IPS-20b (cell line): ENCODE measurements around the gene ZNF500.

Experiments used
- H3K27ac ChIP-seq: one replicate; pipeline ENCODE4 v1.5.1; 2013; ENCODE audit warnings: low read length
- H3K27me3 ChIP-seq: 2 replicates; pipeline ENCODE4 v1.6.1; 2013; ENCODE audit warnings: mild to moderate bottlenecking, low read length, inconsistent platforms; ENCODE audit not compliant: insufficient read depth
- H3K36me3 ChIP-seq: 2 replicates; pipeline ENCODE4 v1.6.1; 2013; ENCODE audit warnings: low read depth, mild to moderate bottlenecking, inconsistent platforms, low read length, moderate library complexity; ENCODE audit not compliant: insufficient read depth
- H3K4me1 ChIP-seq: 2 replicates; pipeline ENCODE4 v1.6.1; 2013; ENCODE audit warnings: mild to moderate bottlenecking, control low read depth, inconsistent platforms, low read length, moderate library complexity; ENCODE audit not compliant: insufficient read depth
- H3K4me3 ChIP-seq: 2 replicates; pipeline ENCODE4 v1.5.1; 2013; ENCODE audit warnings: mild to moderate bottlenecking, low read length, inconsistent platforms
- H3K9ac ChIP-seq: 2 replicates; pipeline ENCODE4 v1.6.1; 2013; ENCODE audit warnings: low read depth, mild to moderate bottlenecking, inconsistent platforms, low read length, moderate library complexity
- H3K9me3 ChIP-seq: 2 replicates; pipeline ENCODE4 v1.6.1; 2013; ENCODE audit warnings: mild to moderate bottlenecking, low read depth, low read length, inconsistent platforms; ENCODE audit not compliant: insufficient read depth

ZNF500 gene

DNA sequence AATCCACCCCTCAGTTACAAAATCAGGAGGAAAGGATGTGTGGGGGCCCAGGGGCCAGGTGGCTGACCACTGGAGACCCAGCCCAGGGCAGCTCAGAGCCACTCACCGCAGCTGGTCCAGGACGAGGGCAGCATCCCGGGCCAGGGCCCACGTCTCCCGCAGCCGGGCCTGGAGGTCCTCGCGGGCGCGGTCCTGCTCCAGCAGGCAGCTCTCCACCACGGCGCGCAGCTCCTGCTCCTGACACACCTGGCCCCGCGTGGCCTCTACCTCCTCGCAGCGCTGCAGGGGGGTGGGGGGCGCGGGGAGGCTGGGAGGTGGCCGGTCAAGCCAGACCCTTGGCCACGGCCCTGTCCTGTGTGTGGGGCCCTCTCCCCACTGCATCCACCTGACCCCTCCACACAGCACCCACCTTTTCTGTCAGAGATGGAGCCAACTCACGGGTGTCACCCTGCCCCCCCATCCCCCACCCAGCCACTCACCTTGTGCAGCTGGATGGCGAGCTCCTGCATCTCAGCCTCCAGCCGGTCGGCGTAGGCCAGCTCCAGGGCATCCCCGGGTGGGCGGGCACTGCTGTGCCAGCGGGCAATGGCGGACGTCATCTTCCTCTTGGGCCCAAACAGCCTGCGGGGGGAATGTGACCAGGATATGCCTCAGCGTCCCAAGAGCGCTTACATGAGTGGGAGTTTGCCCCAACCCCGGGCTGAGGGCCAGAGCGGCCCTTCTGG, 68.5 kb downstream of the ZNF500 start:
- H3K27ac ChIP-seq = no peak overlapping the region
- H3K27me3 ChIP-seq = no peaks in the 10 kb centered on the region
- no peaks in the 10 kb centered on the region for H3K9me3 ChIP-seq
- peaks cover 76% of the 10 kb centered on the region for H3K36me3 ChIP-seq
- H3K9ac ChIP-seq = no peak overlapping the region; the same call in 1 of the 2 replicates
- no peak overlapping the region for H3K4me3 ChIP-seq
- no peaks in the 10 kb centered on the region for H3K4me1 ChIP-seq
